NCI-H1417 (cell line): ENCODE results near the gene EI24.

Source experiments
- DNase-seq, 3 experiments: peaks; one replicate each; lab custom pipeline; 2025; lab: John Stamatoyannopoulos, UW

The EI24 gene

DNA sequence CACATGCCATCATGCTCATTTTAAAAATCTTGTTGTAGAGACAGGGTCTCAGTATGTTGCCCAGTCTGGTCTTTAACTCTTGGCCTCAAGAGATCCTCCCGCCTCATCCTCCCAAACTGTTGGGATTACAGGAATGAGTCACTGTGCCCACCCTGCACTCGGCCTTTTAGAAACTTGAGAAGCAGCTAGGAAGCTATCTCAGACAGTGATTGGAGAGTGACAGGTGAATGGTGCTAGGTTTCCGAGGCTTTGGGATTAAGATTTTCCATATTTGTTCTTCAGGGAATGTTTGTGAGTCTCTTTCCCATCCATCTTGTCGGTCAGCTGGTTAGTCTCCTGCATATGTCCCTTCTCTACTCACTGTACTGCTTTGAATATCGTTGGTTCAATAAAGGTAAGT is 10.5 kb downstream of the EI24 start:
- DNase-seq = no peak

- DNase-seq = no peak
These were observed 14.2 kb downstream of the EI24 start for GRCh38 chr11:125583496-125583895.

GRCh38 chr11:125585487-125585886 is 16.2 kb downstream of the EI24 start:
- no peak for DNase-seq

DNA sequence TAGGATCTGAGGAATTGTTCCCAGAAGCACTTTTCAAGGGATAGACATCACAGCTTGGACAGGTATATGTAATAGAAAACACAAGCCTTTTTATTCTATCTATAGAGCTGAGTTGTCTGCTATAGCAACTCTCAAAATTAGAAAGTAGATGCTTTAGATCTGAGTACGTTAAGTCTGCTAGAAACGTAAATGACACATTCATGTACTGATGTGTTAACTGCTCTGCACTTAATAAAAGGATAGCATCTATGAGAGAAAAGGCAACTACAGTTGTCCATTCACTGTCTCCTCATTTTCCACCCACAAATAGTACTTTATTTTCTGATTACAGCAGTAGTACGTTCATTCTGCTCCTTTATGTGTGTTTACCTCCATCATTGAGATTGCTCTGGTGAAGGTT is 17.3 kb downstream of the EI24 start:
- no peak for DNase-seq

DNA sequence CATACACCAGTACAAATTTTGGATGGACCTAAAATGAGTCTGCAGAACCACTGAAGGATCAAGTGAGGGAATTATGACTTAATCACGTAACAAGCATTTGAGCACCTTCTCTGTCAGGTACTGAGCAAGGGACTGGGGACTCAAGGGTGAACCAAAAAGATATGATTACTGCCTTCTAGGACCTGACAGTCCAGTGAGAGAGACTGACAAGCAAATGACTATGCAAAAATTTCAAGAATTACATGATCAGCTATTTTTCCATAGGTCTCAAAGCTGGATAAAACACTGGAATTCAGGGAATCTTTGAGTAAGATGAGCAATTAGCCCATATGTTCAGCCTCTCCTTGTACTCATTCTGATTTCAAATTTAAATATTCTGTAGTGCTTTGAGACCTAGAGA is 18.2 kb downstream of the EI24 start:
- no peak for DNase-seq

DNA sequence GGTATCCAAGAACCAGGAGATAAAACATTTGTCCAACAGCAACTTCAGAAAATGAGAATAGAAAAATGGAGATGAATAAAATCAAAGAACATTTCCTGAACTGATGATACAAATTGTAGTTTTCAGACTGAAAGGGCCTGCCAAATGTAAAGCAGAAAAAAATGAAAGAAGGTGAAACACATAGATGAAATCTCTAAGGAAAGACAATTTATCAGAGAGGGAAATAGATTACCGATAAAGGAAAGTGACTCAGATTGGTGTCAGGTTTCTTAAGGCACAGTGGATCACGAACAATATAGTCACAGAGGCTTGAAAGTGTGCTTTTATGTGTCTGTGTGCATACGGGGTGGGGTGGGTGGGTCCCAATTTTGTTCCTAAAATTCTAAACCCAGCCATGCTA is 19.2 kb downstream of the EI24 start:
- DNase-seq = no peak

GRCh38 chr11:125591649-125592304 is 22.5 kb downstream of the EI24 start:
- peak; percentile 35 to 92 (median 78) for DNase-seq

DNA sequence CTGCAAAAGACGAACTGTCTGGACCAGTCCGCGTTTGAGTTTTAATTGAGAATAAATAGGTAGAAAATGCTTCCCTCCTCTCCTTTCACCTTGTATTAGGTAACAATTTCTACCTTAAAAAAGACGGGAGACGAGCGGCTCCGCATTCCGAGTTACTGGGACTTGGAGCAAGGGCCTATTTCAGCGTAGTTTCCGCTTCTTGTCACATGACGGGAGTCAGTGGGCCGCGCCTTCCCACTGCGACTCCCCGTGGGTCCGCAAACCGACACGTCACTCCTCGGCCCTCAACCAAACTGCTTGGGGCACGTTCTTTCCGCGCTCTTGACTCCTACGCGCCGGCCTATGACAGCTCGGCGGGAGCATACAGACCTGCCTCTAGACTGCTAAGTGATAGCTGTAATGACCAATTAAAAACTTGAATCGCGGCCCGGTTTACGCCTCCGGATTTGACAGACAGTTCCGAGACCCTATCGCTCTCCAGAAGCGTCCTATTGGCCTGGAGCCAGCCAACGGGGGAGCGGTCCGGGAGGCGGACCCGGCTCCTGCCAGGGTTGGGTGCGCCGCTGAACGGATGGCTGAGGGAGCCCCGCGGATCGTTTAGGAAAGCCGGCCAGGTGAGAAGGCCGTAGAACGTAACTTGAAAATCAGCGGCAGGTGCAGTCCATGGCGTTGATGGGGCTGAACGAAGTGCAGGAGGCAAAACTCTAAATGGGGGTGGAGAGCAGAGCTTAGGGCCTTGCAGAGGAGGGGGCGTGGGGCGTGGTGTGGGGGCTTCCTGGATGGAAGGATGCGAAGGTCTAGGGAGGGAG is 23.2 kb downstream of the EI24 start, which contains the start of gene STT3A:
STT3A (plus strand) TSS at position 548 of the 809 bp plus-strand sequence. CDS start 3,064 bp downstream, outside the sequence.
- DNase-seq = peak; percentile 99 to 100 (median 100)

GRCh38 chr11:125593114-125593820 is 24.0 kb downstream of the EI24 start:
- no peak for DNase-seq

DNA sequence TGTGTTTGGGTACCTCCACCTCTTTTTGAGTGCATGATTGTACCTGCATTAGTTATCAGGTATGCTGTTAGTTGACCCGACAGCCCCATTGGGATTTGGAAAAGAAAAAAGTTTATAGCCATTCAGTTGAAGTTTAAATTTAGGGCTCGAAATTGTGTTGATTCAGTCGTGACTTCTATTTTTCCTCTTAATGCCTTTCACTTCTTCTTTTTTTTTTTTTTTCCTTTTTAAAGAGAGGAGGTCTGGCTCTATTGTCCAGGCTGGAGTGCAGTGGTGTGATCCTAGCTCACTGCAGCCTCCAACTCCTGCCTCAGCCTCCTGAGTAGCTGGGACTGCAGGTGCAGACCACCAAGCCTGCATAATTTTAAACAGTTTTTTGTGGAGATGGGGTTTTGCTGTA is 25.7 kb downstream of the EI24 start:
- DNase-seq = no peak

DNA sequence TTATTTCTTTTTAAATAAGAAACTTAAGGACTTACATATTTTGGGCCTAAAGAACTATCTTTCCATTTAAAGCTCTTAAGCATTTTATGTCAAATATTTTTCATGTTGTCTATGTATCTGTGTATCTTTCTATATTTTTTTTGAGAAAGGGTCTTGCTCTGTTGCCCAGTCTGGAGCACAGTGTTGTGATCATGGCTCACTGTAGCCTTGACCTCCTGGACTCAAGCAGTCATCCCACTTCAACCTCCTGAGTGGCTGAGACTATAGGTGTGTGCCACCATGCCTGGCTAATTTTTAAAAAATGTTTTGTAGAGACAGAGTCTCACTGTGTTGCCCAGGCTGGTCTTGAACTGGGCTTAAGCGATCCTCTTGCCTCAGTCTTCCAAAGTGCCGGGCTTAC is 31.4 kb downstream of the EI24 start:
- no peak for DNase-seq

GRCh38 chr11:125603207-125603606 is 33.9 kb downstream of the EI24 start:
- no peak for DNase-seq

DNA sequence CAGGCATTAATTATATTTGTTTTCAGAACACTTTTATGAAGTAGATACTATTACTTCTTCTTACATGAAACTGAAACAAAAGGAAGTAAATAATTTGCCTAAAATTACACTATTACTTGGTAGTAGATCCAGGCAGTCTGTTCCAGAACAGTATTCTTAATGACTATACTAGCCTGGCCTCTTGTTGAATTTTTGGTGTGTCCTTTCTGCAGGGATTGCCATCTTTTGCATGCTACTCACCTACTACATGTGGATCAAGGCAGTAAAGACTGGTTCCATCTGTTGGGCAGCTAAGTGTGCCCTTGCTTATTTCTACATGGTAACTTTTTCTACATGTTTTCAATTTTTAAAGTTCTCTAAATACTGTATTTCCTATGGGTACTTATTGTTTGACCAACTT is 36.1 kb downstream of the EI24 start:
- no peak for DNase-seq

DNA sequence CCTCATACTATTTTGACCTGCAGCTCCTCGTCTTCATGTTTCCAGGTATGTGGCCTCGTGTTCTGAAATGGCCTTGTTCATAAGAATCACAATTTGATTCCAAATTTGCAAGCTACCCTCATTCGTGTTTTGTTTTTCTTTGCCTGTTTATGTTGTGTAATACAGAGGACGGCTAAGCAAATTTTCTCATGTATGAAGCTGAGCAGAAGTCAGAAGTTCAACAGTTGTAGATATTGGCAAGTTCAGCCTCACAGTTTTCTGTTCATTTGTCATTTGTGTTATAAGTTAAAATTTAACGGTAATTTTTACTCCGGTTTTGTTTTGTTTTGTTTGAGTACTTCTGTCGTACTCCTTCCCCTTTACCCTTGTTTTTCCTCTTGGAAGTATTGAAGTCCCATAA is 40.3 kb downstream of the EI24 start:
- no peak for DNase-seq

GRCh38 chr11:125618383-125618782 is 49.1 kb downstream of the EI24 start:
- no peak for DNase-seq

GRCh38 chr11:125621995-125622394 is 52.7 kb downstream of the EI24 start:
- no peak for DNase-seq

GRCh38 chr11:125623064-125623463 is 53.8 kb downstream of the EI24 start:
- no peak for DNase-seq

- peak in 1 of 3 experiments; percentile 33 for DNase-seq
These were observed 55.5 kb downstream of the EI24 start, which contains the start of gene CHEK1 for GRCh38 chr11:125624756-125625213. TSS of gene CHEK1 (plus strand) at chr11:125625163. CDS start at chr11:125626769, 1,606 bp downstream.

GRCh38 chr11:125625225-125625629 is 56.0 kb downstream of the EI24 start:
- peak in 1 of 3 experiments; percentile 81 for DNase-seq

GRCh38 chr11:125625630-125626287 is 56.5 kb downstream of the EI24 start:
- DNase-seq = peak; percentile 93 to 99 (median 98)

GRCh38 chr11:125626288-125626950 is 57.1 kb downstream of the EI24 start:
- peak; percentile 42 to 96 (median 96) for DNase-seq
